HL-60 (cell line): ENCODE data around the gene STRIP2.

Experiments used
- DNase-seq, 2 experiments: peaks; one replicate each; pipeline ENCODE4 v3.0.0-alpha.2; 2010 to 2020; ENCODE audit warnings: low read depth in 1 of 2, low spot score in 1 of 2
- H3K27ac ChIP-seq: fragments of 250-450 bp; sonication (Bioruptor Pico); replicated peaks from 2 replicates; pipeline ENCODE4 v1.5.1; 2020; ENCODE audit warnings: mild to moderate bottlenecking, moderate library complexity
- H3K27me3 ChIP-seq: fragments of 250-450 bp; sonication (Bioruptor Pico); 2 replicates; pipeline ENCODE4 v1.5.1; 2021; ENCODE audit warnings: mild to moderate bottlenecking, moderate library complexity; ENCODE audit not compliant: insufficient read depth, poor library complexity, severe bottlenecking
- H3K4me3 ChIP-seq: replicated peaks from 2 replicates; pipeline ENCODE4 v1.5.1; 2011; ENCODE audit warnings: mild to moderate bottlenecking, control low read depth, low read length; ENCODE audit not compliant: insufficient read depth
- CTCF ChIP-seq: IDR thresholded peaks from one replicate; pipeline ENCODE4 v1.5.1; 2011; ENCODE audit warnings: low read length, control low read depth, inconsistent platforms; ENCODE audit not compliant: insufficient read depth
- GABPA ChIP-seq: IDR thresholded peaks from 2 replicates; pipeline ENCODE4 v1.6.1; 2012; ENCODE audit warnings: low read depth
- POLR2AphosphoS5 ChIP-seq: IDR thresholded peaks from 2 replicates; pipeline ENCODE4 v1.6.1; 2012; ENCODE audit warnings: low read depth
- REST ChIP-seq: IDR thresholded peaks from 2 replicates; pipeline ENCODE4 v1.6.1; 2012; ENCODE audit warnings: low read depth; ENCODE audit not compliant: insufficient replicate concordance
- SPI1 ChIP-seq: IDR thresholded peaks from 2 replicates; pipeline ENCODE4 v1.6.1; 2012; ENCODE audit warnings: low read depth, mild to moderate bottlenecking, borderline replicate concordance

STRIP2 gene

GRCh38 chr7:129468547-129468946, 34.3 kb downstream of the STRIP2 start:
- H3K27ac ChIP-seq = no peak overlapping the region
- no peaks in the 10 kb centered on the region for H3K27me3 ChIP-seq
- no peak overlapping the region for H3K4me3 ChIP-seq
- DNase-seq = no peak
- TF ChIP-seq CTCF (no peak), SPI1 (no peak), GABPA (no peak), REST (no peak), POLR2AphosphoS5 (no peak)

- no peak for DNase-seq
- Histone ChIP-seq H3K27ac (no peak overlapping the region), H3K4me3 (no peak overlapping the region), H3K27me3 (no peaks in the 10 kb centered on the region)
- TF ChIP-seq CTCF = no peak
- TF ChIP-seq GABPA = no peak
- TF ChIP-seq POLR2AphosphoS5 = no peak
- TF ChIP-seq REST = no peak
- TF ChIP-seq SPI1 = no peak
Measured at GRCh38 chr7:129469930-129470329, 35.7 kb downstream of the STRIP2 start.

GRCh38 chr7:129470411-129470810, 36.2 kb downstream of the STRIP2 start:
- Histone ChIP-seq H3K4me3 (no peak overlapping the region), H3K27me3 (no peaks in the 10 kb centered on the region), H3K27ac (no peak overlapping the region)
- DNase-seq = no peak
- TF ChIP-seq CTCF (no peak), SPI1 (no peak), GABPA (no peak), POLR2AphosphoS5 (no peak), REST (no peak)
